ENCODE data around the gene KLHL41.

Gene KLHL41

GRCh38 chr2:169509298-169509885 lies at the start of gene KLHL41:
Gene KLHL41, plus strand, starts transcription at chr2:169509702. Its CDS starts 77 bp downstream, at chr2:169509779.
- peak; percentile 48 for DNase-seq (ENCODE audit: low read depth)

GRCh38 chr2:169461143-169461542 lies 48.4 kb upstream of the KLHL41 start:
- no peak for DNase-seq (ENCODE audit: low read depth)

- peak; percentile 81 for DNase-seq (ENCODE audit: low read depth)
Measured at GRCh38 chr2:169462896-169463695, 46.4 kb upstream of the KLHL41 start.

GRCh38 chr2:169464466-169464865 lies 45.0 kb upstream of the KLHL41 start:
- peak; percentile 11 for DNase-seq (ENCODE audit: low read depth)

GRCh38 chr2:169464882-169465281 lies 44.6 kb upstream of the KLHL41 start:
- no peak for DNase-seq (ENCODE audit: low read depth)

GRCh38 chr2:169468841-169469240 lies 40.7 kb upstream of the KLHL41 start:
- DNase-seq (ENCODE audit: low read depth) = no peak

GRCh38 chr2:169469952-169470572 lies 39.4 kb upstream of the KLHL41 start:
- no peak for DNase-seq (ENCODE audit: low read depth)

- no peak for DNase-seq (ENCODE audit: low read depth)
Measured at GRCh38 chr2:169472249-169472648, 37.3 kb upstream of the KLHL41 start.

GRCh38 chr2:169476459-169476858 lies 33.0 kb upstream of the KLHL41 start:
- peak; percentile 56 for DNase-seq (ENCODE audit: low read depth)

GRCh38 chr2:169478339-169478738 lies 31.2 kb upstream of the KLHL41 start:
- peak; percentile 23 for DNase-seq (ENCODE audit: low read depth)

GRCh38 chr2:169478745-169479256 lies 30.7 kb upstream of the KLHL41 start:
- DNase-seq (ENCODE audit: low read depth) = no peak

- DNase-seq (ENCODE audit: low read depth) = peak; percentile 88
Measured at GRCh38 chr2:169479257-169480078, 30.0 kb upstream of the KLHL41 start, which contains the start of gene BBS5. Gene BBS5, plus strand, starts transcription at chr2:169479494. Its CDS starts 60 bp downstream, at chr2:169479554.

GRCh38 chr2:169480079-169480465 lies 29.4 kb upstream of the KLHL41 start:
- peak; percentile 27 for DNase-seq (ENCODE audit: low read depth)

- DNase-seq (ENCODE audit: low read depth) = no peak
Measured at GRCh38 chr2:169485650-169486138, 23.8 kb upstream of the KLHL41 start.

- DNase-seq (ENCODE audit: low read depth) = no peak
Measured at GRCh38 chr2:169486487-169486886, 23.0 kb upstream of the KLHL41 start.

- no peak for DNase-seq (ENCODE audit: low read depth)
Measured at GRCh38 chr2:169490834-169491233, 18.7 kb upstream of the KLHL41 start.

GRCh38 chr2:169491378-169491777 lies 18.1 kb upstream of the KLHL41 start:
- no peak for DNase-seq (ENCODE audit: low read depth)

GRCh38 chr2:169493360-169493759 lies 16.1 kb upstream of the KLHL41 start:
- no peak for DNase-seq (ENCODE audit: low read depth)

GRCh38 chr2:169495310-169495928 lies 14.1 kb upstream of the KLHL41 start:
- no peak for DNase-seq (ENCODE audit: low read depth)

- no peak for DNase-seq (ENCODE audit: low read depth)
Measured at GRCh38 chr2:169504651-169505050, 4.9 kb upstream of the KLHL41 start.

GRCh38 chr2:169507698-169508097 lies 1.8 kb upstream of the KLHL41 start:
- DNase-seq (ENCODE audit: low read depth) = peak; percentile 50
